Ovary (tissue), 9 donors: ENCODE results near the gene CFAP92. TPM values are rescaled to one million over a fixed set of nuclear protein-coding genes. Genes with fewer than 3 reads are reported as not detected.

Experiments
- DNase-seq, 5 donors: peaks; one replicate each; pipeline ENCODE4 v3.0.0-alpha.2; 2019 to 2020
- H3K27ac ChIP-seq, 2 donors: fragments of 200-600 bp; one replicate each; pipeline versions ENCODE4 v1.5.1 to v1.8.0; 2019 to 2022
- H3K27me3 ChIP-seq: fragments of 200-600 bp; one replicate; pipeline ENCODE4 v1.8.0; 2022
- H3K36me3 ChIP-seq: fragments of 200-600 bp; sonication (generic); one replicate; pipeline ENCODE4 v1.5.1; 2019
- H3K4me1 ChIP-seq: one replicate; pipeline ENCODE4 v1.8.1; 2013; ENCODE audit warnings: mild to moderate bottlenecking, moderate library complexity; ENCODE audit not compliant: insufficient read depth
- H3K4me3 ChIP-seq: fragments of 200-600 bp; sonication (generic); one replicate; pipeline ENCODE4 v1.5.1; 2017
- H3K9me3 ChIP-seq, 2 donors: fragments of 200-600 bp in 1 of 2; sonication (generic) in 1 of 2; one replicate each; pipeline versions ENCODE4 v1.5.1 to v1.8.1; 2013 to 2019; ENCODE audit warnings: mild to moderate bottlenecking in 1 of 2, moderate library complexity in 1 of 2
- EP300 ChIP-seq: sonication (generic); formaldehyde crosslinking; IDR thresholded peaks from one replicate; pipeline ENCODE4 v1.6.1; 2017; ENCODE audit warnings: antibody characterized with exemption
- POLR2A ChIP-seq: fragments of 450-650 bp; IDR thresholded peaks from one replicate; pipeline ENCODE4 v1.6.1; 2017; ENCODE audit warnings: antibody characterized with exemption, mild to moderate bottlenecking, moderate library complexity
- WGBS, 3 donors: extraction: QIAGEN DNeasy Blood & Tissue Kit in 1 of 3; methylation state at CpG; one replicate each; pipeline versions ENCODE4 v1.1.5 to v1.1.7; 2013 to 2017; 5-methylcytosine and 5-hydroxymethylcytosine counted together
- intact Hi-C, 4 donors: fragments of 100-400 bp; cut with DNase I; formaldehyde crosslinking; loops; one replicate each; pipeline versions ENCODE4 v1.11.0 to v1.15.1; 2022 to 2023
- polyA plus RNA-seq, 2 donors: library from polyadenylated mRNA; stranded (reverse); fragments of 200-250 nt in 1 of 2; fragments of 350-450 nt in 1 of 2; fragmentation: Illumina TruSeq in 1 of 2; extraction: RNeasy Lipid Tissue Mini Kit (QIAGEN cat#74804) in 1 of 2; gene quantifications; one replicate each; pipeline ENCODE4 v1.2.3, GENCODE V29; 2013 to 2014
- total RNA-seq, 7 donors: library from RNA; depleted of rRNA in 2 of 7; stranded (reverse); fragments of >200 nt in 2 of 7; fragmentation: NEBNext Ultra II Directional in 3 of 7; extraction: Animal tissue kit (Norgen Biotek cat#: 25700) in 3 of 7; gene quantifications; one replicate each; pipeline versions ENCODE4 v1.1.0 to v1.2.4, GENCODE V29; 2016 to 2023
- TF ChIP-seq, protein P1 (sequence below), 3 donors: fragments of 450-650 bp in 2 of 3; fragments of 200-600 bp in 1 of 3; IDR thresholded peaks; one replicate each; pipeline versions ENCODE4 v1.5.1 to v1.8.0; 2016 to 2022; ENCODE audit warnings: antibody characterized with exemption in 3 of 3, mild to moderate bottlenecking in 1 of 3
- donor health status: DM: no; HTN: no; CAD: no; lungs with moderate emphysema.
- donor health status: DM: no; HTN: no; CAD: no.
- donor health status: Bipolar disorder and iron deficiency.
- donor health status: DM: yes; HTN: yes; CAD: no.
- donor health status: DM: no; HTN: no; CAD: no.
- donor health status: DM: yes; HTN: yes; CAD: no.

CFAP92 gene
- total and polyA plus RNA-seq, 9 donors = 0.89 to 3.8 (median 1.5) TPM

DNA sequence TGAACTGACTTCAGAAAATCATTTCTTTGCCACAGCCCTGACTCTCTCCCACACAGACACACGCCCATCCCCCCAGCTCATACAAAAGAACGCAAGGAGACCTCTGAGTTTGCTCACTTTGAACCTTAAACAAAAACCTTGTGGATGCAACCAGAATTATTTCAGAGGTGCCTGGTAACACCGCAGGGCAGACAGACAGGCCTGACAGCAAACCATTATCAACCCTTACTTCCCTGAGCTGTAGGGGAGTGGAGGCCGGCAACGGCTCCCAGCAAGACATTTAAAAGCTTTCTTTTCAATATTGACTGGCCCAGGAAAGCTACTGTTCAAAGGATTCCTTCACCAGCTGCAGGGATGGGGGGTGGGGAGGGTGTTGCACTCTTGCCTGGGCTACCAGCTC, 5.2 kb upstream of the CFAP92 start:
- Histone ChIP-seq H3K27ac (no peak overlapping the region), H3K9me3 (no peaks in the 10 kb centered on the region), H3K27me3 (no peaks in the 10 kb centered on the region), H3K4me1 (peaks cover 13% of the 10 kb centered on the region), H3K36me3 (no peaks in the 10 kb centered on the region), H3K4me3 (no peak overlapping the region)
- DNase-seq = peak in 1 of 5 donors; percentile 2
- intact Hi-C loops = loop anchor here in 1 of 4 donors (10.0 kb wide), 1 partner anchor 246 kb away; the partner anchor contains the start of gene COPG1
- WGBS, 3 donors = 72 to 81% (median 73%) methylated on average over 5 of the region's 5 CpGs
- TF ChIP-seq, protein P1, sequence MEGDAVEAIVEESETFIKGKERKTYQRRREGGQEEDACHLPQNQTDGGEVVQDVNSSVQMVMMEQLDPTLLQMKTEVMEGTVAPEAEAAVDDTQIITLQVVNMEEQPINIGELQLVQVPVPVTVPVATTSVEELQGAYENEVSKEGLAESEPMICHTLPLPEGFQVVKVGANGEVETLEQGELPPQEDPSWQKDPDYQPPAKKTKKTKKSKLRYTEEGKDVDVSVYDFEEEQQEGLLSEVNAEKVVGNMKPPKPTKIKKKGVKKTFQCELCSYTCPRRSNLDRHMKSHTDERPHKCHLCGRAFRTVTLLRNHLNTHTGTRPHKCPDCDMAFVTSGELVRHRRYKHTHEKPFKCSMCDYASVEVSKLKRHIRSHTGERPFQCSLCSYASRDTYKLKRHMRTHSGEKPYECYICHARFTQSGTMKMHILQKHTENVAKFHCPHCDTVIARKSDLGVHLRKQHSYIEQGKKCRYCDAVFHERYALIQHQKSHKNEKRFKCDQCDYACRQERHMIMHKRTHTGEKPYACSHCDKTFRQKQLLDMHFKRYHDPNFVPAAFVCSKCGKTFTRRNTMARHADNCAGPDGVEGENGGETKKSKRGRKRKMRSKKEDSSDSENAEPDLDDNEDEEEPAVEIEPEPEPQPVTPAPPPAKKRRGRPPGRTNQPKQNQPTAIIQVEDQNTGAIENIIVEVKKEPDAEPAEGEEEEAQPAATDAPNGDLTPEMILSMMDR (IDR thresholded peaks at IDR 0.05) = no peak
- TF ChIP-seq POLR2A (no peak), EP300 (no peak)

DNA sequence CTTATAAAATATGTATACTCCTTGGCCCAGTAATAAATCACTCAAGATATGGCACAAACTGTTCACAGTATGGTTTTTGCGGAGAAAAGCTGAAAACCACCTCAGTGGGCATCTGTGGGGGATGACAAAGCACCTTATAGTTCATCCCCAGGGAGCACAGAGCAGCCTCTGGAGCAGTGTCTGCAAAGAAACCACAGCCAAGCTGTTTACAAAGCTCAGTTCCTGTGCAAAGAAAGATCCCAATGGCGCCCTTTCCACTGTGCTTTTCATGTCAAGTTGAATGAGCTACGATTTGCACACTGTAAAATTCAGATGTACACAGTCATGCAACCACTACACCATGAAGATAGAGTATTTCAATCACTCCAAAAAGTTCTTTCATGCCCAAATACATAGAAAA, 4.7 kb upstream of the CFAP92 start:
- H3K4me1 ChIP-seq = peaks cover 14% of the 10 kb centered on the region
- WGBS, 3 donors = 75 to 91% (median 81%) methylated on average over 3 of the region's 3 CpGs
- H3K27me3 ChIP-seq = no peaks in the 10 kb centered on the region

DNA sequence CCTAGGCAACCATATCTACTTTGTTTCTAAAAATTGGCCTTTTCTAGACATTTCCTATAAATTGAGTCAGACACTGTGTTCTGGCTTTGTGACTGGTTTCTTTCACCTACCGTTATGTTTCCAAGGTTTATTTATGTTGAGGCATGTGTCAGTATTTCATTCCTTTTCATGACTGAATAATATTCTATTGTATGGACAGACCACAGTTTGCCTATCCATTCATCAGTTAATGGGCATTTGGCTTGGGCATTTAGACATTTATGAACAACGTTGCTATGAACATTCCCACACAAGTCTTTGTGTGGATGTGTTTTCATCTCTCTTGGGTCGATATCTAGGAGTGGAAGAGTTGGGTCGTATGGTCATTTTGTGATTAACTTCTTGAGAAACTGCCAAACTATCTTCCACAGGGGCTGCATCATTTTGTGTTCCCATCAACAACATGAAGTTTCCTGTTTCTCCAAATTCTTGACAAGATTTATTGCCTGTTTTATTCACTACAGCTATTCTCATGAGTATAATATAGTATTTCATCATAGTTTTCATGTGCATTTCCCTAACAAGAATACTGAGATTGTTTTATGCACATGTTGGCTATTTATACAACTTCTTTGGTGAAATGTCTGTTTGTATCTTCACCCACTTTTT, 3.7 kb upstream of the CFAP92 start:
- WGBS, 3 donors = 76 to 82% (median 77%) methylated on average over 4 of the region's 4 CpGs
- no peak overlapping the region for H3K4me3 ChIP-seq
- H3K9me3 ChIP-seq = no peaks in the 10 kb centered on the region
- peaks cover 15% of the 10 kb centered on the region for H3K4me1 ChIP-seq
- TF ChIP-seq POLR2A = no peak
- TF ChIP-seq, protein P1 (IDR thresholded peaks at IDR 0.05) = no peak
- no peak for TF ChIP-seq EP300
- no peak overlapping the region for H3K27ac ChIP-seq
- no peaks in the 10 kb centered on the region for H3K27me3 ChIP-seq
- no peak for DNase-seq
- H3K36me3 ChIP-seq = no peaks in the 10 kb centered on the region
- intact Hi-C loops = loop anchor here in 1 of 4 donors (10.0 kb wide), 1 partner anchor 247 kb away; the partner anchor contains the start of gene COPG1

More for the DNA sequence above, 4.7 kb upstream of the CFAP92 start:
- no peaks in the 10 kb centered on the region for H3K9me3 ChIP-seq
- DNase-seq = no peak
- TF ChIP-seq, protein P1 (IDR thresholded peaks at IDR 0.05) = no peak
- TF ChIP-seq POLR2A (no peak), EP300 (no peak)
- intact Hi-C loops = loop anchor here in 1 of 4 donors (10.0 kb wide), 1 partner anchor 246 kb away; the partner anchor contains the start of gene COPG1
- H3K36me3 ChIP-seq = no peaks in the 10 kb centered on the region
- no peak overlapping the region for H3K27ac ChIP-seq
- H3K4me3 ChIP-seq = no peak overlapping the region

DNA sequence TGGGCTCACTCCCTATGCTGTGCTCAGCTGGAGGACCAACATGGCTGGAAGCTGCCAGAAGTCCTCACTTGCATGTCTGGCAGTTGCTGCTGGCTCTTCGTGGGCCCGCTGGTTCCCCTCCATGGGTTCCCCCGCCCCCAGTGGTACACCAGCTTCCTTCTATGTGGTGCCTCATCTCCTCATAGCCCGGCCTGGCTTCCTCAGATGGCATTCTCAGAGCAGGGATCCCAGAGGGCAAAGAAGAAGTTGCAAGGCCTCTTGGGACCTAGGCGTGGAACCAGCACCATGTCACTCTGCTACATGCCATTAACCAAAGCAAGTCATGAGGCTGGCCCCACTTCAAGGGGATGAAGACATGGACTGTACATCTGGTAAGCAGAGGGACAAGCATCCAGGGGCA, 2.9 kb upstream of the CFAP92 start:
- peaks cover 15% of the 10 kb centered on the region for H3K4me1 ChIP-seq
- H3K36me3 ChIP-seq = no peaks in the 10 kb centered on the region
- DNase-seq = peak in 1 of 5 donors; percentile 21
- intact Hi-C loops = loop anchor here in 1 of 4 donors (10.0 kb wide), 1 partner anchor 248 kb away; the partner anchor contains the start of gene COPG1
- no peaks in the 10 kb centered on the region for H3K27me3 ChIP-seq
- H3K27ac ChIP-seq = no peak overlapping the region
- TF ChIP-seq POLR2A (no peak), EP300 (no peak)
- TF ChIP-seq, protein P1 (IDR thresholded peaks at IDR 0.05) = no peak
- no peaks in the 10 kb centered on the region for H3K9me3 ChIP-seq
- no peak overlapping the region for H3K4me3 ChIP-seq
- WGBS, 3 donors = 97 to 99% (median 98%) methylated on average over 5 of the region's 5 CpGs
